ENCODE data around the gene KRT85.
A peak's percentile ranks its signal among the peaks of the same experiment; 100 is the strongest.

The KRT85 gene

DNA sequence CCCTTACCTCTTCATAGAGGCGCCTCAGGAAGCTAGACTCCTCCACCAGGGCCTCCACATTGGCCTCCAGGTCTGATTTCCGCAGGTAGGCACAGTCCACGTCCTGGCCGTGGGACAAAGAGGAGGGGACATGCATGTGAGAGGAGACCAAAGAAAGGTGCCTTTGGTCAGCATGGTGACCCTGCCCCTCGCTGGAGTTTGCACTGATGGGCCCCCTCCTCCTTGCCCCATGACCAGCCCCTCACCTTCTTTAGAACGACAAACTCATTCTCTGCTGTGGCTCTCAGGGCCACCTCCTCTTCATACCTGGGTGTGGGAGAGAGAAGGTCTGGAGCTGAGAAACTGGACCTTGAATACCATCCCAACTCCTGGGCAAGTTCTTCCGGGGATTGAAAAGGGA, 3.2 kb downstream of the KRT85 start:
- no peak for DNase-seq

DNA sequence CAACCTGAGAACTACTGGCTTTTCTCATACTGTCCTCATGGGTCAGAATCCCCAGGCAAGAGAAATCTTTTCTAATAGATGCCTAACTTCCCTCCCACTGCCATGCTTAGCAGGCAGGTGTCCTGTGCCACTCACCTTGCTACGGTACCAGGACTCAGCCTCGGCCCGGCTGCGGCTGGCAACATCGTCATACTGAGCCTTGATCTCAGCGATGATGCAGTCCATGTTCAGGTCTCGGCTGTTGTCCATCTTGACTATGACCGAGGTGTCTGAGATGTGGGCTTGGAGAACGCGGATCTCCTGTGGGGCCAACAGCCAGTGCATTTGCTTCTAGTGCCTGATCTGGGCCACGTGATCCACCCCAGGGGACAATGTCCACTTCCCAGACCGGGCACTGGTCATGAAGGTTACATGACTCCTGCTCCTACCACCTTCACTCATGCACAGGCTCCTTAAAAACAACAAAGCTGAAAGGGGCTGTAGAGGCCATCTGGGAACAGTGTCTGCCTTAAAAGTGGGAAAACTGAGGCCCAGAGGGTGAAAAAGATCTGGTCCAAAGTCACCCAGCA, 4.1 kb downstream of the KRT85 start:
- DNase-seq, result no peak

DNA sequence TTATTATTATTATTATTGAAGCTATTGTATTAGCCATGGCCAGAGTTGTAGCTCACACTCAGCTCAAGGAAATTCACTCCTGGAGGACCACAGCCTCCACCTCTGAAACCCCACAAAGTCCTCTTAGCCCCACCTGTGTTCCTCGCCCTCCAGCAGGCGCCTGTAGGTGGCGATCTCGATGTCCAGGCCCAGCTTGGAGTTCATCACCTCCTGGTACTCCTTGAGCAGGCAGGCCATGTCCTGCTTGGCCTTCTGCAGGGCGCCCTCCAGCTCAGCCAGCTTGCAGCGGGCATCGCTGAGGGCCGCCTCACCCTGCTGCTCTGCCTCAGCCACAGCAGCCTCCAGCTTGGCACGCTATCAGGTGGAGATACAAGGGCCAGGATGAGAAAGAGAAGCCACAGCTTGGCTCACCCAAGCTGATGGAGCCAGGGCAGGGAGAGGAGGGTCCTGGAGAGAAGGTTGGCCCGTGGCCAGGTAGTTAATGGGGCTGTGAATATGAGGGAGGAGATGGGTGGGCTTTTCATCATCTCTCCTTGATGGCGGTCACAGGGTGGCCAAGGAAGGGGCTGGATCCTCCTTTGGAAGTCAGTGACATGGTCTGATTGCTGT, 5.1 kb downstream of the KRT85 start:
- no peak for DNase-seq

DNA sequence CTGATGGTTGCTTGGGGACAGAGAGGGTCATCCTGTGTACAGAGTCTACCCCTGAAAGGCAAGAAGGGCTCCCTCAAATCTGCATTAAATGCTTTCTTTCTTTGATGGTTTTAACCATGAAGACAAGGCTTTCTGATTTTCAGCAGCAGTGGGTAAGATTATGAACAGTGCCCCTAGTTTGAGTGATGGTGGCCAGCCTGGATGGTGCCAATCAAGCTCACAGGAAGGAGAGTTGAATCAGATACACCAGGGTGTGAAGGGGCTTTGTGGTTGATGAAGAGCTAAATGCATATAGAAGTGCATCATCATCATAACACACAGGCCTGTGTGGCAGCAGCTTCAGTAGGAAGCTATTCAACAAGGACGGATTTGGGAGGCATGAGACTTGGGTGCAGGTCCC, 5.7 kb downstream of the KRT85 start:
- no peak for DNase-seq

DNA sequence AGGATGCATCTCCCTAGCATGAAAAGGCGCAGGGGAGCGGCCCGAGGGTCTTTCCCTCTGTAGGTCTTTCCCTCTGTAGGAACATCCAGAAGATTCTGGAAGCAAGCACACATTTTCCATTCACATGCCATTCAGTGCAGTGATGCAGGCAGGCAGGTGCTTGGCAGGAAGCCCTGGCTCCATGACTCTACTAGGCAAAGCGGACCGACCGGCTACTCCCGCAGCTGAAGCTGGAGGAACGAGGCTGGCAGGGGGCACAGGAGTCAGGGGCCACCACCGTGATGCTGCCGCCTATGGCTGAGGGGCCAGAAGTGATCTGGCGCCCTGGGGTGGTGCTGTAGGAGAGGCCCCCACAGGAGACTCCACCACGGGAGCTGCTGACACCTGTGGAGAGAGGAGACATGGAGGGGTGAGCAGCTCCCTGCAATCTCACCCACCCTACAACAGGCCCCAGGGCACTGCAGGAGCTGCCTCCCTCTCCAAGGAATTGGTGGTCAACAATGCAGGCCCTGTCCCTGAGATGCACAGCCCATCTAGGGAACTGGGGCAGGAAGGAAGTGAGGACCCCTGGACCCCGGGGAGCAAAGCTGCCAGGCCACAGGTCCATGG, 6.5 kb downstream of the KRT85 start:
- no peak for DNase-seq

DNA sequence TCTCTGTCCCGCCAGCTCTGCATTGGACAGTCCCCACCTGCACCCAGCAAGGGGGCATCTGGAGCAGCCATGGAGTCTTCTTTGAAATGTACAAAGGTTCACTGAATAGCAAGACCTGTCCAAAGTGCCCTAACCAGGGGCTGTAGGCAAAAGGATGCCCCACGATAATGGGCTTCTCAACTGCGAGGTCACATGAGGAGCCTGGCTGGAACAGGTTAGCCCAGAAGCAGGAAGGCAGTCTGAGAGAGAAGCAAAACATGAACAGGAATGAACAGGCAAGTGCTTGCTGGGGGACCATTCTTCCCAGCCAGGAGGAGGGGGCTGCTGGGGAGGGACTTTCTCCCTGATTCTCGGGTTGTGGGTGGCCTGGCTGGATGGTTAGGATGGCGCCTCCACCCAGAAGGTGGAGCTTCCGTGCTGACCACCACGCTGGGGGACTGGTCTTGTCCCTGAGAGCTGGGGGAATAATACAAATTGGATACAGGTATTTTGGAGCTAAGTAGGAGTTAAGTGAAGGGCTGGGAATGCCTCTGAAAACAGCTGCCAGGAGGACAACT, 7.1 kb downstream of the KRT85 start:
- no peak for DNase-seq

DNA sequence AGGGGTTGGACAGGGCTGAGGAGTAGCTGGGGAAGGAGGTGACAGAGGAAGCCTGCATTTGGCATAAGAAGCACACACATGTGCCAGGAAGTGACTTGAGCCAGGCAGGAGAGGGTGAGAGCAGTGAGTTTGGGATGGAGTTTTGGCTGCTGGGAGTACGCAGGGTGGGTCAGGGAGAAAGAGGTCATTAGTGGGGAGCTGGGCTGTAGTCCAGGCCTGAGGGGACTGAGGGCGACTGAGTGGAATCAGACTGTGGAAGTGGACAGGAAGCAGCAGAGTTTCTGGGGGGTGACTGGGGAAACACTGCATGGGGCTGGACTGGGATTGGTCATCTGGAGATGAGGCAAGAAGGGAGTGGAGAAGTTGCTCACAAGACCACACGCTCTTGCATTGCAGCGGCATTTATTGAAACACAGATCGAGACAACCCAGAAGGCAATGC, 7.6 kb downstream of the KRT85 start:
- no peak for DNase-seq

DNA sequence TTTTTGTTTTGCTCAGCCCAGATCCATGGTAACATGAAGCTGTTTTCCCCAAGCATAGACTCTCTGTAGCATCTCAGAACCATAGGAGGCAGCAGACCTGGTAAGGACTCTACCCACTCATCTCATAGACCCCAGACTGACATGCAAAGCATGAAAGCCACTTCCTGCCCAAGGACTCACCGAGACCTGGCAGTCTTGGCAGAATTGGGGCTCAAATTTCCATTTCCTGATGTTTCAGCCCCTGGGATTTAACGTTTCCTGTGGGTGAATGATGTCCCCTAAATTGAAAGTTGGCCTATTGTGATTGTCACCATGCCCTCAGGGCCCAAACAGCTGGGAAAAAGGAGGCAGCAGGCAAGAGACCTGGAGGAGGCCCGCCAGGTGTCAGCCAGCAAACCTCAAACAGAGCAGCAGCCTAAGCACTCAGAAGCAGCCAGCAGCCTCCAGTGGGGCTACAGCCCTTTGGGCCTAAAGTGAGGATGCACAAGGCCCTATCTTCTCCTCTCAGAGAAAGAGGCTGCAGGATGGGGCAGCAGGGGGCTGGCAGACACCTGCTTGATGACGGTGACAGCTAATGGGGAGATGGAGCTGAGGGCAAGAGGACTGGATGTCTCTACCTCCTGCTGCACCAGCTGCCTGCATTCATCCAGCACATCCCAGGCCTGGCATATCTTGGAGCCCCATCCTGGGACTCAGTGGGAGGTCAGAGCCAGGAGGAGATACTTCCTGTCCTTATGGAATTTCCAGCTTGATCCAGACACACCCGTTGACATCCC, 8.5 kb downstream of the KRT85 start:
- peak in 1 of 2 donors; percentile 16 for DNase-seq

DNA sequence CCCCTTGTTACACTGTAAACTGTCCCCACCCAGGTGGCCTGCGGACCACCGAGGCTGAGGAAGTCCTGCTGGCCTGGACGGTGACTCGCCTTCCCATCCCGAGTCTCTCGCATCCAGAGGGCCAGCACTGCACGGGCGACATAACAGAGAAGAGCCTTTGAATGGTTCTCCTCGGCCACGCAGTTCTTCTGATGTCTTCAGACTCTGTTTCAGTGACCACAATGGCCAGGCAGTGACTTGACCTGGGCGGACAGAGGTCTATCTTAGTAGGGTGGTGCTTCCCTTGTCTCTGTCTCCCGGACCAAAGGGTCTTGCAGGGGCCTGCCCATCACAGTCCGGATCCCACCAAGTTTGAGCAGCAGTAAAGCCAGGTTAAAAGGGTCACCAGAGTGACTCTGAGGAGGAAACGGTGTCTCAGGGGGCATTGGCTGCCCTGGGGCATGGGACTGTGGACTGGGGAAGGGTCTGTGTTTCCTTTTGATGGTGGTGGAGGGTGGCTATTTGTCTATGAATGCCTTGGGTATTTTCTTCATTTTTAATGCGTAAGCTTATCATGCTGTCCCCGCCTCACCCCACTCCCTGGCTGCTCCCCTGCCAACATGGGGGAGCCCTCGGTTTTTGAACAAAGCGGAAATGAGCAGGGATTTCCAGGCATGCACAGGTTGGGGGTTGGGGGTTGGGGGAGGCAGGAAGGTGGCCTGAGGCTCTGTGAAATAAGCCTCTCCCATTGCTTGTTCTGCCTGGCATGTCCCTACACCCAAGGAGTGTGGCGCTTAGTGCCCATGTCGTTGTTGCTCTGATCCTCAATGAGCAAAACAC, 10.3 kb downstream of the KRT85 start:
- DNase-seq, result peak in 1 of 2 donors; percentile 1

DNA sequence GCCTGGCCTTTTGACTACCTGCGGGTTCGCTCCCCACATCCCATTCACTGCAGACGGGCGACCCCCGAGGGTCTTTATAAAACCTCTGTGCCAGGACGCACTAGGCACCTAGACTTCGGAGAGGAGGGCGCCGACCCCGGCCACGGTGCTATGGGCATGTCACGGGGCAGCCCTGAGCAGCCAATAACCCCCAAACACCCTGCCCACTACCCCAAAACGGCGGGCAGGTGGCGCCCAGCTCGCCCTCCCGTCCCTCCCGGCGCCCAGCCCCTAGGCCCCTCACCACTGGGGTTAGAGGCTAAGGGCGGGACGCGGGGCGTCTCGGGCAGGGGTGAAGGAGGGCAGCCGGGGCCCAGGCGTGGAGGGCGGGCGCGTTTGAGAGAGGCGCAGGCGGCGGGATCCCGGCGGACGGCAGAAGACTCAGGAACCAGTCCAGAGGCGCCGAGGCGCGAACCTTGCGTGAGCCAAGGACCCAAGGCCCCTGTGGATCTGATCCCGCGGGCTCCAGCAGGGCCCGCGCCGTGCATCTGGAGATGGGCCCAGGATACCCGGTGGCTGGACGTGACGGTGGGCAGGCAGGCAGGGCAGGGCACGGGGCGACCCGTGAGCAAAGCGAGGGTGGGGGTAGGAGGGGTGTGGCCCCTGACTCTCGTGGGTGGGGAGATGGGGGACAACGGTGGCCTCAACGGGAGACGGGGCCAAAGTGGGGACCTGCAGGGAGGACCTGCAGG, 11.1 kb downstream of the KRT85 start:
- DNase-seq, result peak in 1 of 2 donors; percentile 6

DNA sequence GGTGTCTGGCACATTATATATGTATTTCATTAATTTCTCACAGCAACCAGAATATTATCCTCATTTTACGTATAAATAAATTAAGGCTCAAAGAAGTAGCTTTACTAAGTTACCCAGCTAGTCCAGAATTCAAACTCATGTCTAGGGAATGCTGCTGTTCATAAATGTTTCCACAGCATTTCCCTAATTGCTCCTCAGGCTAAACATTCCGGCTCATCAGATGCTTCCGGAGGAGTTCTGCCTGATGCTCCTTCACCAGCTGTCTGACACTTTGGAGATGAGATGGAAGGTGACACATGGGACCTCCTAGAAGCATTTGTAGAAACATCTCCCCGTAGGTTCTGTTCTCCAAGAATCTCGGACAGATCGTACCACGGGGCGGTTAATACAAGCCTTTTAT, 12.1 kb downstream of the KRT85 start:
- DNase-seq, result no peak

DNA sequence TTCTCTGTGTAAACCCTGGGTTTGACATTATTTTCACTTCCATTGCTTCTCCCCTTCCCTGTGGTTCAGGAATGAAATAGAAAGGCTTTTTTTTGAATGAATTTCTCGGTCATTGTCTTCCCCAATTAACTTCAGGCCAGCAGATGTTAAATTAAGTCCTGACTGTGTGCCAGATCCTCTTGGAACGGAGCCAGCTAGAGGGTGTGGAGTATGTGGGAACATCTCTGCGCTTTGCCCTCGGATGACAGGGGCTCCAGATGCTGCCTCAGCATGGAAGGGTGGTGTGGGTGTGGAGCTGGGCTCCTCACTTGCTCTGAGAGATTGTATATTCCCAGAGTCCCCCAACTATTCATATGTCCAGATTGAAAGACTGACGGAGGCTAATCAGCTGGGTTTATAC, 13.1 kb downstream of the KRT85 start:
- no peak for DNase-seq

DNA sequence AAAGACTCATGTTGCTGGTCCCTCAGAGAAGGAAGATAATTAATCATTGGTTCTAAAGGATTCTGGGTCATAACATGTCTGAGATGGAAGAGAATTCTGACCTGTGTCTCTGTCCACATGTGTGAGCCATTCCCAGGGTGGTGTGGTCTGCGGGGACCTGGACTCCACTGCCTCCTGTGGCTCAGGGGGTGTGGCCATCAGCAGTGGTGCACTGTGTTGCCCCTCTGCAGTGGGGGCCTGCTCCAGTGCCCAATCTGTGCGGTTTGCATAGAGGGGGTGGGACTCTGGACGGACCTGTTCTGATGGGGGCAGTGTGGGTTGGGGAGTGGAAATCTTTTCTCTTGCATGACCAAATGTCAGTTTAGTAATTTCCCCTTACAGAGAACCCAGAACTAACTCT, 13.5 kb downstream of the KRT85 start:
- no peak for DNase-seq

DNA sequence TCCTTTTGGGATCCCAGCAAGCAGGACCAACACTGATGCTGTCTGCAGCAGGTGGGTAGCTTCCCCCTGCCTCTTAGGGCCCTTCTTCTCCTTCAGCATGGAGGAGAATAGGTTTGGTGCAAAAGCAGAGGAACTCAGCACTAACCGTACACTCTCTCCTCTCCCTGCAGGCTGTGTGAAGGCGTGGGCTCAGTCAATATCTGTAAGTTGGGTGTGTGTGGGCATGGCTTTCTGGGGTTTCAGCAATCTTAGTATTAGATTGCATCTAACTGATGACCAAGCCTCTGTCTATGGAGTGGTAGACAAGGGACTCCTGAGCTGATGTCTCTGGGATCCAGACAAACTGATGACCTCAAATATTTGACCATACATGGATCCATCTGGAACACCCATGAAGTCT, 14.3 kb downstream of the KRT85 start:
- DNase-seq, result no peak

DNA sequence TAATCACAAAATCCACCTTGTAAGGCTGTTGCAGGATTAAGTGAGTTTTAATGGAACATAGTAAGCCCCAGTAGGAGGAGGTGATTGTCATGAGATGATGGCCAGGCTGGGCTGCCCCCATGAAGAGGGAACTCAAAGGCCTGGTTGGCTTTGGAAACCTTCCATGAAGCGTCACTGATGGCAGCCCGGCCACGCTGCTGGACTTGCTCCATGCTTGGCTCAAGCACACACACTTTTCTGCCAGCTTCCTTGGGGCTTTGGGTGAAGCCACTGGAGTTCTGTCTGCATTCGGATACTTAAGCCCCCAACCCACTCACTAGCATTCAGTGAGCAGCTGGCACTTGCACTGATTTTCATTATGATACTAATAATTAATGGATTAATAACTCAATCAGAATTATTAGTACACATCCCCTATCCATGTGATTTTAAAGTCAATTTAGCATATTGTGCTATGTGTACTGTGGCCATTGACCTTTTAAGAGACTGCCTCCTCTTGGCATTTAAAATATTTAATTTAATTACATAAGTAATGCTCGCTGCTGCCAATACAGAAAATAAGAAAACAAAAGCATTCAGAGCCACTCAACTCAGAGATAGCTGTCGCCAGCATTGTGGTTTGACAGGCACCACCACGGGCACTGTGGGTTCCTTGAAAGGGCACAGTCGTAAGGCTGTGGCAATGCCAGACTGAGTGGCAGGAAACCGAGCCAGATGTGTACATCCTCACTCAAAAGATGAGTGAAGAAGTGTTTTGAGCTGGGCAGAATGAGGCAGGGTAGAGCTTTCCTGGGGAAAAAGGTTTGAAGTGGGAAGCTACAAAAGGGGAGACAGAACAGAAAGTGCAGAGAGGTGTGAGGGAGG, 15.9 kb downstream of the KRT85 start:
- peak; percentile 62 to 65 for DNase-seq

DNA sequence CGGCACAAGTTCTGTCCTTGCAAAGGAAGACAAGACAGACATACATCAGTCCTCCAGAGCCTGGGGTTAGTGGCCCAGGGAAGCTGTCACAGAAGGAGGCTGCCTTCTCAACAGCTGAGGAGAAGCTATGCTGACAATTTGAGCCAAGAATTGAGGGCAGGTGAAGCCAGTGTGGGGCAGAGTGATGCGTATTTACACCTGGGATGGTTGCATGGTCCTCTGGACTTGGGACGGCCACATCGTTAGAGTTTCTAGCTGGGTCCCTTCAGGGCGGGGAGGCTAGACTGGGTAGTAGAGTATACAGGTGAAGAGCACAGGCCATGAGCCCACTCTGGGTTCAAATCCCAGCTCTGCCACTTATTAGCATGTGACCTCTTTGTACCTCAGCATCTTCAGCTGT, 16.5 kb downstream of the KRT85 start:
- no peak for DNase-seq

DNA sequence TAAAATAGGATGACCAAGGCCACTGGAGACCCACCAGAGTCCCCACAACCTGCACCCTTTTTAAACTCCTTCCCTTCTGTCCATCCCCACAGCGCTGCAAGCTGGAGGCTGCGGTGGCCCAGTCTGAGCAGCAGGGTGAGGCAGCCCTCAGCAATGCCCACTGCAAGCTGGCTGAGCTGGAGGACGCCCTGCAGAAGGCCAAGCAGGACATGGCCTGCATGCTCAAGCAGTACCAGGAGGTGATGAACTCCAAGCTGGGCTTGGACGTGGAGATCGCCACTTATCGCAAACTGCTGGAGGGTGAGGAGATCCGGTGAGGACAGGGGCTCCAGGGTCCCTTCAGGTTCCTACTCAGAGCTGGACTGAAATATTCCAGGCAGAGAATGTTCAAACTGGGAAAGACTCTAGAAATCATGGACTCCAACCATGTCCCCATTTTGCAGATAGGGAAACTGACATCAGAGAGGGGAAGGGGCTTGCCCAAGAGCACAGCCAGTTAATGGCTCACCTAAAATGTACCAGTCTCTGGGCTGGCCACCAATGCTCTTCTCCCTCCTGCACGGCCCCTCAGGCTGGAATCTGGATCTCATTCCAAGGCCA, 17.2 kb downstream of the KRT85 start:
- DNase-seq, result no peak

DNA sequence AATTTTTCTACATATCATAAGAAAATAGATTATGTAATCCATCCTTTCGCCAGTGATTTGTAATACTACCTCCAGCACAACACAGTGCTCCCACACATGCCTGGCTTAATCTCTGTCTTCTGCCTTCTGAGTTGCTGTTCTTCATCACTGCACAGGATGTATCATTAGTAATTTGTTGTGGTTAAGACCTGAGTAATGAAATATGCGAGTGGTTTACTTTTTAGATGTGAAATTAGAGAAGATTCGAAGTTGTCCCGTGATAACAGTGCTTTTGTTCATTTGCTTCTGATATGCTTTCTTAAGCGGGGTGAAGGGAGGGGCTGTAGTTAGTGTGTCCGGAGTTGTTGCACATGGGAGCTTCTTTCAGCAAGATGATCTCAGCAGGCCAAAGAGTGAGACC, 18.1 kb downstream of the KRT85 start:
- DNase-seq, result no peak

DNA sequence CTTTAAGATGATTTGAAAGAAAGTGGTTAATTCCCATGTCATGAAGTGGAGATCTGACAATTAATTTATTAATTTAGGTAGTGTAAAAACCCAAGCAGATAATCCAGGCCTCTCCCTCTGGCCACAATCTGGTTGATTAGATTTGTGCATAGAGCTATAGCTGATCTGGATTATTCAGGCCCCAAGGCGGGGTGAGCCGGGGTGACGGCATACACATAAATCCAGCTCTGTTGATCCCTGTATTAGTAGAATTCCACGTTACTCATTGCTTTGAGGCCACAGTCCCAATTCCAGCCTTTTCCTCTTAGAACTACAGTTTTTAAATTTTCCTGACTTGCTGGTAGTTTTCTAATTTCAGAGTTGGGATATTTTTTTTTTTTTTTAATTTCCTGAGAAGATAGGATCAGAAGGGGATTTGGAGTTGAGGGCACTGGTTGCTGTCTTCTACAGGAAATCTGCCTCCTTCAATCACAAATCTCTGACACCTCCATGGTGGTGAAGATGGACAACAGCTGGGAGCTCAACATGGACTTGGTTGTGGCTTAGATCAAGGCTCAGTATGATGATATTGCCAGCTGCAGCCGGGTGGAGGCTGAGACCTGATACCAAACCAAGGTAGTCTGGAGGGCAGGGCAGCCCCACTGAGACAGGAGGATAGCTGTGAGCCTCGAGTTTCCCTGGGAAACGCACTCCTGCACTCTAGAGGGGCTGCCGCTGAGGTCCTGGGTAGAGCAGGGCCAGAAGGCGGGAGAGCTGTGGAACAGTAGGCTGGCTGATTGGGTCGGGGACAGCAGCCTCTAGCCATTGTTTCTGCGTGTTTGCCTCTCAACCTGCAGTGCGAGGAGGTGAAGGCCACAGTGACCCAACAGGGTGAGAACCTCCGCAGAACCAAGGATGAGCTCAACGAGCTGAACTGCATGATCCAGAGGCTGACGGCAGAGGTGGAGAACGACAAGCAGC, 19.4 kb downstream of the KRT85 start:
- no peak for DNase-seq

Data from CD4-positive, alpha-beta T cell treated with Interleukin-4 for 1 hour (primary cell).